Panc1 (cell line): ENCODE results near the gene GABRR2. TPM values are rescaled to one million over a fixed set of nuclear protein-coding genes. Genes with fewer than 3 reads are reported as not detected.

Experiments used
- ATAC-seq: fragments of 200-7000 bp; cut with Tn5 transposase; 2 replicates; pipeline ENCODE4 v1.9.1; 2020; ENCODE audit warnings: mild to moderate bottlenecking, moderate library complexity
- BruUV-seq: library from RNA; stranded (reverse); fragments of 400-500 nt; replicated peaks from 2 replicates; lab custom pipeline; 2021; lab: Mats Ljungman, UMichigan
- CTCF ChIA-PET: fragments of 300-600 bp; sonication (Branson Sonifier 250); formaldehyde crosslinking; loops from one replicate; lab custom pipeline; 2022; ENCODE audit warnings: antibody characterized with exemption; lab: Charles Lee
- POLR2A ChIA-PET: fragments of 300-600 bp; sonication (Branson Sonifier 250); formaldehyde crosslinking; loops from one replicate; lab custom pipeline; 2022; ENCODE audit warnings: antibody characterized with exemption; lab: Charles Lee
- DNase-seq: peaks from one replicate; pipeline ENCODE4 v3.0.0-alpha.2; 2010; ENCODE audit warnings: low read depth, low spot score
- H3K27ac ChIP-seq: 2 replicates; pipeline ENCODE4 v1.5.1; 2011; ENCODE audit warnings: mild to moderate bottlenecking, low read length, inconsistent platforms
- H3K27me3 ChIP-seq: fragments of 200-500 bp; sonication (Bioruptor generic); 2 replicates; pipeline ENCODE4 v1.6.0; 2014; ENCODE audit warnings: low read length, inconsistent platforms; ENCODE audit not compliant: control insufficient read depth, insufficient read depth
- H3K36me3 ChIP-seq: fragments of 200-500 bp; sonication (Bioruptor generic); 2 replicates; pipeline ENCODE4 v1.5.1; 2014; ENCODE audit warnings: inconsistent platforms, mild to moderate bottlenecking, low read length, moderate library complexity; ENCODE audit not compliant: control insufficient read depth, insufficient read depth
- H3K4me1 ChIP-seq: 2 replicates; pipeline ENCODE4 v1.5.1; 2011; ENCODE audit warnings: inconsistent platforms, mild to moderate bottlenecking, low read length, moderate library complexity; ENCODE audit not compliant: control insufficient read depth, insufficient read depth
- H3K4me3 ChIP-seq, 2 experiments: 2 replicates each; pipeline ENCODE4 v1.5.1; 2011 to 2012; ENCODE audit warnings: low read depth in 2 of 2, low read length in 2 of 2, mild to moderate bottlenecking in 2 of 2, inconsistent platforms in 1 of 2, moderate library complexity in 1 of 2
- H3K9me3 ChIP-seq: fragments of 200-500 bp; sonication (Bioruptor generic); 2 replicates; pipeline ENCODE4 v1.5.1; 2014; ENCODE audit warnings: low read depth, mild to moderate bottlenecking, inconsistent platforms, low read length, moderate library complexity; ENCODE audit not compliant: control insufficient read depth, insufficient read depth
- POLR2AphosphoS5 ChIP-seq: IDR thresholded peaks from 2 replicates; pipeline ENCODE4 v1.6.1; 2012; ENCODE audit warnings: mild to moderate bottlenecking, low read depth, low read length, moderate library complexity
- SIN3A ChIP-seq: IDR thresholded peaks from 2 replicates; pipeline ENCODE4 v1.6.1; 2012; ENCODE audit warnings: low read depth, mild to moderate bottlenecking, low read length, moderate library complexity, borderline replicate concordance; ENCODE audit not compliant: insufficient read depth
- TCF7L2 ChIP-seq: IDR thresholded peaks from 2 replicates; pipeline ENCODE4 v1.6.1; 2011; ENCODE audit warnings: mild to moderate bottlenecking, low read depth, low read length, inconsistent platforms
- in situ Hi-C: cut with HindIII; loops from 2 replicates; pipeline ENCODE4 v1.10.0; 2016; ENCODE audit warnings: low sequenced_read_pairs, low pct_unique_long_range_greater_than_20kb
- intact Hi-C: fragments of 100-400 bp; cut with micrococcal nuclease; formaldehyde crosslinking; loops from one replicate; pipeline ENCODE4 v1.10.0; 2022; ENCODE audit not compliant: unreplicated experiment
- total RNA-seq: library from RNA; stranded (reverse); gene quantifications from one replicate; pipeline ENCODE4 v1.2.1, GENCODE V29; 2021; ENCODE audit not compliant: unreplicated experiment
- TF ChIP-seq, protein P1 (sequence below): fragments of 450-650 bp; IDR thresholded peaks from 2 replicates; pipeline ENCODE4 v1.5.1; 2017; ENCODE audit warnings: mild to moderate bottlenecking
- TF ChIP-seq, protein P2 (sequence below), 2 experiments: IDR thresholded peaks; 2 replicates each; pipeline ENCODE4 v1.6.1; 2011 to 2012; ENCODE audit warnings: low read depth in 2 of 2, control low read depth in 1 of 2, low read length in 1 of 2, mild to moderate bottlenecking in 1 of 2, moderate library complexity in 1 of 2; ENCODE audit not compliant: insufficient read depth in 1 of 2

GABRR2 gene
- total RNA-seq, 1 experiment from 2014 or later, result 0.18 TPM

DNA sequence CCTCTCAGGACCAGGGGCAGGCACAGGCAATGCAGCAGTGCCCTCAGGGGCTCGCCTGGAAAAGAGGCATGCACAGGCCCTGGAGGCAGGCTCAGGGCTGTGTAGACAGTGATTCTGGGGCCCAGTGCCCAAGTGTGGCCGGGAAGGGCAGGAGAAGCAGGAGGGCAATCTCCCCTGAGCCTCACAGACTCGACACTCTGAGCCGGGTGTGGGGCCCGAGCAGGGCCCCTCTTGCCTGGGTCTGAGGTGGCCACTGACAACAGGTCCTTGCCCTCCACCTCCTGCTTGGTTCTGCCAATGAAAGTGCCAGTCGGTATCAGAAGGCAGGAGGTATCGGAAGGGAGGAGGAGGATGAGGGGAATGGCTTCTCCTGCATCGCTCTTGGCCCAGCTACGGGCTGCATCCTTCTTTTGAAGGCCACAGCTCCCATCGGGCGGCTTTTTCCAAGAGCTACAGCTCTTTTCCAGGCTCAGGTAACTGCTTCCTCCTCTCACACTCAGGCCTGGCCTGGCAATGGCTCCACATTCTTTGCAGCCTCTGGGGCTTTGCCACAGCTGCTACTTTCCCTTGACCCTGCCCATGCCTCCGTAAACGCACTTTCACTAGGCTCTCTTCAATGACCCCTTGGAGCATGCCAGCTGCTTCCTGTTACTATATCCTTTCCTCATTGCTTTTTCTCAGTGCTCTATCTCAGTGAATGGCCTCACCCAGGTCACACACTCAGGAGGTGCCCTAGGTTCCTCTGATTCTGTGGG, 24.5 kb downstream of the GABRR2 start:
- no TSS peak for BruUV-seq
- ATAC-seq, result no peak
- Histone ChIP-seq H3K4me1 (no peaks in the 10 kb centered on the region), H3K27ac (no peak overlapping the region), H3K4me3 (no peak overlapping the region), H3K9me3 (no peaks in the 10 kb centered on the region), H3K36me3 (no peaks in the 10 kb centered on the region), H3K27me3 (no peaks in the 10 kb centered on the region)
- CTCF ChIA-PET, result no interaction called here
- intact Hi-C loops (no loop called here), in situ Hi-C loops (no loop called here)
- no peak for DNase-seq
- POLR2A ChIA-PET, result interaction anchor here (0.6 kb wide), 1 partner anchor 31 kb away, joined by 9 read pairs; no protein-coding TSS in a partner anchor
- TF ChIP-seq, protein P1, sequence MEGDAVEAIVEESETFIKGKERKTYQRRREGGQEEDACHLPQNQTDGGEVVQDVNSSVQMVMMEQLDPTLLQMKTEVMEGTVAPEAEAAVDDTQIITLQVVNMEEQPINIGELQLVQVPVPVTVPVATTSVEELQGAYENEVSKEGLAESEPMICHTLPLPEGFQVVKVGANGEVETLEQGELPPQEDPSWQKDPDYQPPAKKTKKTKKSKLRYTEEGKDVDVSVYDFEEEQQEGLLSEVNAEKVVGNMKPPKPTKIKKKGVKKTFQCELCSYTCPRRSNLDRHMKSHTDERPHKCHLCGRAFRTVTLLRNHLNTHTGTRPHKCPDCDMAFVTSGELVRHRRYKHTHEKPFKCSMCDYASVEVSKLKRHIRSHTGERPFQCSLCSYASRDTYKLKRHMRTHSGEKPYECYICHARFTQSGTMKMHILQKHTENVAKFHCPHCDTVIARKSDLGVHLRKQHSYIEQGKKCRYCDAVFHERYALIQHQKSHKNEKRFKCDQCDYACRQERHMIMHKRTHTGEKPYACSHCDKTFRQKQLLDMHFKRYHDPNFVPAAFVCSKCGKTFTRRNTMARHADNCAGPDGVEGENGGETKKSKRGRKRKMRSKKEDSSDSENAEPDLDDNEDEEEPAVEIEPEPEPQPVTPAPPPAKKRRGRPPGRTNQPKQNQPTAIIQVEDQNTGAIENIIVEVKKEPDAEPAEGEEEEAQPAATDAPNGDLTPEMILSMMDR, result no peak
- TF ChIP-seq SIN3A, result no peak
- no peak for TF ChIP-seq POLR2AphosphoS5
- TF ChIP-seq TCF7L2, result no peak

DNA sequence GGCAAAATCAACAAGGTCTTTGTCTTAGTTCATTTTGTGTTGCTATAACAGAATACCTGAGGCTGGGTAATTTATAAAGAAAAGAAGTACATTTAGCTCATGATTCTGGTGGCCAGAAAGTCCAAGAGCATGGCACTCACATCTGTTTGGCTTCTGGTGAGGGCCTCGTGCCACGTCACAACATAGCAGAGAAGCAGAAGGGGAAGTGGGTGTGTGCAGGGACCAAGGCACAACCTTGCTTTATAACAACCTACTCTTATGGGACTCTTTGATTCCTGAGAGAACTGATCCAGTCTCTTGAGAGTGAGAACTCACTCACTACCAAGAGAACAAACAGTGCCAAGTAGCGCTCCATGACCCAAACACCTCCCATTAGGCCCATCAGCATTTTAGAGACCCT, 25.4 kb downstream of the GABRR2 start:
- ATAC-seq (no peak), DNase-seq (no peak)
- TF ChIP-seq, protein P1, result no peak
- TF ChIP-seq TCF7L2, result no peak
- ChIA-PET CTCF (no interaction called here), POLR2A (no interaction called here)
- no TSS peak for BruUV-seq
- H3K27ac ChIP-seq, result no peak overlapping the region
- H3K4me3 ChIP-seq, result no peak overlapping the region
- no peaks in the 10 kb centered on the region for H3K27me3 ChIP-seq
- in situ Hi-C loops (no loop called here), intact Hi-C loops (no loop called here)
- no peaks in the 10 kb centered on the region for H3K36me3 ChIP-seq
- H3K4me1 ChIP-seq, result no peaks in the 10 kb centered on the region
- H3K9me3 ChIP-seq, result no peaks in the 10 kb centered on the region

DNA sequence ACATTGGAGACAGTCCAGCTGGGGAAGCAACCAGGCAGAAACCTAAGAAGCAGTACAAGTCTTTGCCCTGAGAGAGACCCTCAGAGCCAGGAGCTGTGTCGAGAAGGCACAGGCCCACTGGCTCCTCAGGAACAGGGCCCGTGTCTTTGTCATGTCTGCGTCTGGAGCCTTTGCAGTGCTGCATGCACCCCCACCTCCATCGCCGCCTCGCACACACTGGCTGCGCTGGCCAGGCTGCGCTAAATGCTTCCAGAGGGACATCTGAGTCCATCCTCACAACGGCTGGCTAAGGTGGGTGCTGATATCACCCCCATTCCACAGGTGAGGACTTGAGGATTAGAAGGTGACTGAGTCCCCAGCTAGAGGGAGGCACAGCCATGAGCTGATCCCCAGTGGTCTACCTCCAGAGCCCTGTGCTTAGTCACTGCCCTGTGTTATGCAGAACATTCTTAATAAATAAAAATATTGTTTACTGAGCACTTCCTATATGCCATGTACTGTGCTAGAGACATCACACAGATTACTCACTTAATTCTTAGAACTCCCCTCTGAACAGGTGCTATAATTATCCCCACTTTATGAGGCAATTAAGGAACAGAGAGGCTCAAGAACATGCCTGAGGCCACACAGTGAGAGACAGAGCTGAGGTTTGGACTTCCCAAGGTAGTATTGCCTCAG, 27.6 kb downstream of the GABRR2 start:
- ChIA-PET CTCF (no interaction called here), POLR2A (no interaction called here)
- H3K9me3 ChIP-seq, result no peaks in the 10 kb centered on the region
- in situ Hi-C loops (no loop called here), intact Hi-C loops (no loop called here)
- no peaks in the 10 kb centered on the region for H3K36me3 ChIP-seq
- ATAC-seq (no peak), DNase-seq (no peak)
- H3K4me1 ChIP-seq, result no peaks in the 10 kb centered on the region
- no TSS peak for BruUV-seq
- no peak overlapping the region for H3K27ac ChIP-seq
- TF ChIP-seq POLR2AphosphoS5, result no peak
- no peak for TF ChIP-seq SIN3A
- TF ChIP-seq, protein P1, result no peak
- TF ChIP-seq TCF7L2, result no peak
- TF ChIP-seq, protein P2, sequence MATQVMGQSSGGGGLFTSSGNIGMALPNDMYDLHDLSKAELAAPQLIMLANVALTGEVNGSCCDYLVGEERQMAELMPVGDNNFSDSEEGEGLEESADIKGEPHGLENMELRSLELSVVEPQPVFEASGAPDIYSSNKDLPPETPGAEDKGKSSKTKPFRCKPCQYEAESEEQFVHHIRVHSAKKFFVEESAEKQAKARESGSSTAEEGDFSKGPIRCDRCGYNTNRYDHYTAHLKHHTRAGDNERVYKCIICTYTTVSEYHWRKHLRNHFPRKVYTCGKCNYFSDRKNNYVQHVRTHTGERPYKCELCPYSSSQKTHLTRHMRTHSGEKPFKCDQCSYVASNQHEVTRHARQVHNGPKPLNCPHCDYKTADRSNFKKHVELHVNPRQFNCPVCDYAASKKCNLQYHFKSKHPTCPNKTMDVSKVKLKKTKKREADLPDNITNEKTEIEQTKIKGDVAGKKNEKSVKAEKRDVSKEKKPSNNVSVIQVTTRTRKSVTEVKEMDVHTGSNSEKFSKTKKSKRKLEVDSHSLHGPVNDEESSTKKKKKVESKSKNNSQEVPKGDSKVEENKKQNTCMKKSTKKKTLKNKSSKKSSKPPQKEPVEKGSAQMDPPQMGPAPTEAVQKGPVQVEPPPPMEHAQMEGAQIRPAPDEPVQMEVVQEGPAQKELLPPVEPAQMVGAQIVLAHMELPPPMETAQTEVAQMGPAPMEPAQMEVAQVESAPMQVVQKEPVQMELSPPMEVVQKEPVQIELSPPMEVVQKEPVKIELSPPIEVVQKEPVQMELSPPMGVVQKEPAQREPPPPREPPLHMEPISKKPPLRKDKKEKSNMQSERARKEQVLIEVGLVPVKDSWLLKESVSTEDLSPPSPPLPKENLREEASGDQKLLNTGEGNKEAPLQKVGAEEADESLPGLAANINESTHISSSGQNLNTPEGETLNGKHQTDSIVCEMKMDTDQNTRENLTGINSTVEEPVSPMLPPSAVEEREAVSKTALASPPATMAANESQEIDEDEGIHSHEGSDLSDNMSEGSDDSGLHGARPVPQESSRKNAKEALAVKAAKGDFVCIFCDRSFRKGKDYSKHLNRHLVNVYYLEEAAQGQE (IDR thresholded peaks at IDR 0.05; ENCODE audit: insufficient read depth in 1 of 2, low read depth in 2 of 2, low read length in 1 of 2), result no peak
- H3K4me3 ChIP-seq, result no peak overlapping the region
- H3K27me3 ChIP-seq, result no peaks in the 10 kb centered on the region
